H1 (cell line): ENCODE measurements around the gene ATP5ME. TPM values are rescaled to one million over a fixed set of nuclear protein-coding genes. Genes with fewer than 3 reads are reported as not detected.

Experiments
- CTCF ChIA-PET: fragments of 300-600 bp; sonication (Branson Sonifier 250); formaldehyde crosslinking; loops from one replicate; lab custom pipeline; 2021; ENCODE audit not compliant: partially characterized antibody; lab: Charles Lee
- POLR2A ChIA-PET: fragments of 300-600 bp; sonication (Branson Sonifier 250); formaldehyde crosslinking; loops from one replicate; lab custom pipeline; 2021; ENCODE audit warnings: inconsistent platforms; ENCODE audit not compliant: partially characterized antibody; lab: Charles Lee
- DNase-seq, 2 experiments: peaks; one replicate each; pipeline versions ENCODE4 v3.0.0 to v3.0.0-alpha.2; 2010 to 2022; ENCODE audit warnings: low spot score in 2 of 2, low read depth in 1 of 2, mixed read lengths in 1 of 2
- FAIRE-seq: peaks from 2 replicates; lab custom pipeline; 2011; peaks lifted over from hg19 to GRCh38; lab: Jason Lieb, UNC
- H2AFZ ChIP-seq: 2 replicates; pipeline ENCODE4 v1.8.1; 2012; ENCODE audit warnings: low read length, inconsistent platforms
- H2AK5ac ChIP-seq: 2 replicates; pipeline ENCODE4 v1.6.1; 2013; ENCODE audit warnings: low read depth, low read length
- H2BK120ac ChIP-seq: replicated peaks from 2 replicates; pipeline ENCODE3; 2013; ENCODE audit warnings: low read depth, low read length, inconsistent platforms
- H2BK12ac ChIP-seq: 2 replicates; pipeline ENCODE4 v1.6.1; 2013; ENCODE audit warnings: low read depth, low read length
- H2BK15ac ChIP-seq: 2 replicates; pipeline ENCODE4 v1.6.1; 2013; ENCODE audit warnings: low read length
- H2BK20ac ChIP-seq: 2 replicates; pipeline ENCODE4 v1.6.1; 2013; ENCODE audit warnings: low read length
- H2BK5ac ChIP-seq: 2 replicates; pipeline ENCODE4 v1.6.1; 2013; ENCODE audit warnings: low read depth, low read length
- H3K14ac ChIP-seq: 2 replicates; pipeline ENCODE4 v1.6.1; 2013; ENCODE audit warnings: inconsistent platforms; ENCODE audit not compliant: insufficient read length
- H3K18ac ChIP-seq: 2 replicates; pipeline ENCODE4 v1.6.1; 2013; ENCODE audit warnings: low read length; ENCODE audit errors: extremely low read depth
- H3K23ac ChIP-seq: 2 replicates; pipeline ENCODE4 v1.6.1; 2013; ENCODE audit warnings: inconsistent platforms; ENCODE audit not compliant: insufficient read length
- H3K23me2 ChIP-seq: 2 replicates; pipeline ENCODE4 v1.6.1; 2013; ENCODE audit warnings: low read depth, low read length
- H3K27ac ChIP-seq: 2 replicates; pipeline ENCODE4 v1.6.1; 2011; ENCODE audit warnings: low read depth, low read length, inconsistent platforms
- H3K27me3 ChIP-seq, 4 experiments: replicated peaks in 1 of 4; 1 replicate in 1 of 4; 2 replicates in 3 of 4; pipeline versions ENCODE4 v1.6.1 to v1.8.1; 2011 to 2013; ENCODE audit warnings: low read length in 3 of 4, mild to moderate bottlenecking in 3 of 4, inconsistent platforms in 2 of 4, mixed read lengths in 2 of 4, moderate library complexity in 1 of 4; ENCODE audit not compliant: control insufficient read depth in 3 of 4, insufficient read depth in 3 of 4; ENCODE audit errors: extremely low read depth in 1 of 4
- H3K36me3 ChIP-seq, 4 experiments: 2 replicates each; pipeline versions ENCODE4 v1.6.1 to v1.8.1; 2011 to 2013; ENCODE audit warnings: mild to moderate bottlenecking in 4 of 4, low read length in 3 of 4, moderate library complexity in 2 of 4, control low read depth in 1 of 4, inconsistent platforms in 1 of 4; ENCODE audit not compliant: insufficient read depth in 4 of 4, control insufficient read depth in 2 of 4
- H3K4ac ChIP-seq: replicated peaks from 2 replicates; pipeline ENCODE3; 2013; ENCODE audit warnings: low read length, low read depth, mixed read lengths, inconsistent platforms; ENCODE audit not compliant: insufficient read length
- H3K4me1 ChIP-seq, 4 experiments: replicated peaks in 1 of 4; 1 replicate in 1 of 4; 2 replicates in 3 of 4; pipeline versions ENCODE4 v1.6.1 to v1.8.1; 2011 to 2013; ENCODE audit warnings: low read length in 3 of 4, inconsistent platforms in 2 of 4, mixed read lengths in 1 of 4; ENCODE audit not compliant: insufficient read depth in 4 of 4, control insufficient read depth in 3 of 4
- H3K4me2 ChIP-seq, 2 experiments: 2 replicates each; pipeline versions ENCODE4 v1.6.1 to v1.8.1; 2011 to 2013; ENCODE audit warnings: low read depth in 2 of 2, low read length in 2 of 2, control low read depth in 1 of 2, inconsistent platforms in 1 of 2, mild to moderate bottlenecking in 1 of 2; ENCODE audit not compliant: insufficient read depth in 1 of 2
- H3K4me3 ChIP-seq, 4 experiments: fragments of 200-600, 300-600 bp in 1 of 4; sonication (generic), shearing (Covaris generic), sonication (Bioruptor Twin) in 1 of 4; 2 replicates each; pipeline versions ENCODE4 v1.5.1 to v1.8.1; 2011 to 2016; ENCODE audit warnings: low read length in 4 of 4, low read depth in 3 of 4, control low read depth in 2 of 4, inconsistent platforms in 2 of 4, mild to moderate bottlenecking in 2 of 4, mixed read lengths in 1 of 4, moderate library complexity in 1 of 4; ENCODE audit not compliant: insufficient read depth in 2 of 4; ENCODE audit errors: extremely low read depth in 1 of 4
- H3K56ac ChIP-seq: replicated peaks from 2 replicates; pipeline ENCODE3; 2013; ENCODE audit warnings: low read depth, mild to moderate bottlenecking, mixed read lengths, low read length, inconsistent platforms; ENCODE audit not compliant: insufficient read length
- H3K79me1 ChIP-seq: 2 replicates; pipeline ENCODE4 v1.6.1; 2013; ENCODE audit warnings: low read depth, low read length, control low read depth
- H3K79me2 ChIP-seq, 2 experiments: 2 replicates each; pipeline versions ENCODE4 v1.6.1 to v1.8.1; 2012 to 2013; ENCODE audit warnings: low read length in 2 of 2, mild to moderate bottlenecking in 2 of 2, inconsistent platforms in 1 of 2; ENCODE audit not compliant: insufficient read depth in 2 of 2, control insufficient read depth in 1 of 2
- H3K9ac ChIP-seq, 4 experiments: replicated peaks in 1 of 4; 1 replicate in 1 of 4; 2 replicates in 3 of 4; pipeline versions ENCODE4 v1.6.1 to v1.8.1; 2011 to 2013; ENCODE audit warnings: low read depth in 3 of 4, low read length in 3 of 4, control low read depth in 2 of 4, mild to moderate bottlenecking in 2 of 4, moderate library complexity in 2 of 4, inconsistent platforms in 1 of 4; ENCODE audit errors: extremely low read depth in 1 of 4
- H3K9me3 ChIP-seq, 2 experiments: 2 replicates each; pipeline versions ENCODE4 v1.6.1 to v1.8.1; 2012 to 2013; ENCODE audit warnings: mild to moderate bottlenecking in 2 of 2, moderate library complexity in 2 of 2, control low read depth in 1 of 2, inconsistent platforms in 1 of 2, low read depth in 1 of 2, low read length in 1 of 2, mixed read lengths in 1 of 2; ENCODE audit not compliant: insufficient read depth in 2 of 2
- H4K20me1 ChIP-seq, 2 experiments: replicated peaks in 1 of 2; 2 replicates each; pipeline versions ENCODE3 to v1.8.1; 2011 to 2013; ENCODE audit warnings: inconsistent platforms in 2 of 2, low read length in 2 of 2, mild to moderate bottlenecking in 1 of 2; ENCODE audit not compliant: insufficient read depth in 2 of 2, control insufficient read depth in 1 of 2
- H4K5ac ChIP-seq: 2 replicates; pipeline ENCODE4 v1.6.1; 2013; ENCODE audit warnings: low read length, low read depth, mixed read lengths, inconsistent platforms; ENCODE audit not compliant: insufficient read length
- H4K8ac ChIP-seq: 2 replicates; pipeline ENCODE4 v1.8.0; 2013; ENCODE audit warnings: mild to moderate bottlenecking, moderate library complexity, low read length, inconsistent platforms; ENCODE audit not compliant: insufficient read depth; ENCODE audit errors: extremely low read depth
- H4K91ac ChIP-seq: replicated peaks from 2 replicates; pipeline ENCODE3; 2013; ENCODE audit warnings: low read length, mixed read lengths, inconsistent platforms; ENCODE audit not compliant: insufficient read length
- BACH1 ChIP-seq: IDR thresholded peaks from 2 replicates; pipeline ENCODE4 v1.6.1; 2012; ENCODE audit warnings: low read length, improper control_type of control experiment
- CHD2 ChIP-seq: IDR thresholded peaks from 2 replicates; pipeline ENCODE4 v1.6.1; 2012; ENCODE audit warnings: low read length, improper control_type of control experiment
- FOSL1 ChIP-seq: IDR thresholded peaks from 2 replicates; pipeline ENCODE4 v1.6.1; 2011; ENCODE audit warnings: mild to moderate bottlenecking, low read depth, low read length, moderate library complexity; ENCODE audit not compliant: insufficient read depth
- MAFK ChIP-seq: IDR thresholded peaks from 2 replicates; pipeline ENCODE4 v1.6.1; 2012; ENCODE audit warnings: low read depth, mild to moderate bottlenecking, improper control_type of control experiment, low read length
- NANOG ChIP-seq: IDR thresholded peaks from 2 replicates; pipeline ENCODE4 v1.6.1; 2011; ENCODE audit warnings: low read length, low read depth, mild to moderate bottlenecking, inconsistent platforms; ENCODE audit not compliant: insufficient read depth, poor library complexity, severe bottlenecking
- RFX5 ChIP-seq: IDR thresholded peaks from 2 replicates; pipeline ENCODE4 v1.6.1; 2011; ENCODE audit warnings: low read depth, low read length, improper control_type of control experiment, borderline replicate concordance
- RXRA ChIP-seq: IDR thresholded peaks from 2 replicates; pipeline ENCODE4 v1.6.1; 2011; ENCODE audit warnings: low read depth, mild to moderate bottlenecking, low read length, moderate library complexity; ENCODE audit not compliant: insufficient read depth
- SIN3A ChIP-seq, 2 experiments: IDR thresholded peaks in 1 of 2; conservative IDR thresholded peaks in 1 of 2; 2 replicates each; pipeline ENCODE4 v1.6.1; 2011 to 2012; ENCODE audit warnings: low read length in 2 of 2, improper control_type of control experiment in 1 of 2, low read depth in 1 of 2, mild to moderate bottlenecking in 1 of 2
- SP2 ChIP-seq: IDR thresholded peaks from 2 replicates; pipeline ENCODE4 v1.6.1; 2012; ENCODE audit warnings: mild to moderate bottlenecking, low read length, inconsistent platforms
- SP4 ChIP-seq: IDR thresholded peaks from 2 replicates; pipeline ENCODE4 v1.6.1; 2012; ENCODE audit warnings: low read length, inconsistent platforms
- SRF ChIP-seq: IDR thresholded peaks from 2 replicates; pipeline ENCODE4 v1.6.1; 2011; ENCODE audit warnings: mild to moderate bottlenecking, low read depth, low read length, moderate library complexity
- TCF12 ChIP-seq: IDR thresholded peaks from 2 replicates; pipeline ENCODE4 v1.6.1; 2011; ENCODE audit warnings: low read depth, mild to moderate bottlenecking, low read length
- WGBS, 2 experiments: shearing (Covaris generic) in 1 of 2; methylation state at CpG; one replicate each; pipeline versions ENCODE4 v1.1.6 to v1.1.7; 2013 to 2015; ENCODE audit warnings: low lambda C conversion rate in 2 of 2, mixed read lengths in 2 of 2, inconsistent platforms in 1 of 2, low coverage in 1 of 2, missing lambda C conversion rate in 1 of 2; ENCODE audit not compliant: insufficient replicate concordance in 2 of 2, insufficient coverage in 1 of 2, insufficient read length in 1 of 2; ENCODE audit errors: extremely low coverage in 1 of 2, missing lambda C conversion rate in 1 of 2; 5-methylcytosine and 5-hydroxymethylcytosine counted together
- polyA plus RNA-seq, 7 experiments: library from polyadenylated mRNA; depleted of rRNA in 3 of 7; stranded (reverse) in 5 of 7; unstranded in 2 of 7; fragments of >200 nt in 5 of 7; fragments of 200-250 nt in 2 of 7; gene quantifications; 1 replicate in 5 of 7; 2 replicates in 1 of 7; 4 replicates in 1 of 7; pipeline versions ENCODE4 v1.2.1 to v1.2.3, GENCODE V29; 2011 to 2013; ENCODE audit warnings: missing spikeins in 2 of 7, mixed read lengths in 2 of 7
- total RNA-seq: library from RNA; stranded (reverse); fragmentation: NEBNext Ultra II Directional; extraction: Animal tissue kit (Norgen Biotek cat#: 25700); gene quantifications from 2 replicates; pipeline ENCODE4 v1.2.1, GENCODE V29; 2021
- TF ChIP-seq, protein P1 (sequence below): IDR thresholded peaks from 2 replicates; pipeline ENCODE4 v1.6.1; 2011; ENCODE audit warnings: low read depth, mild to moderate bottlenecking, low read length; ENCODE audit not compliant: insufficient read depth

ATP5ME gene
- total and polyA plus RNA-seq, 2 of the 8 experiments (the other 6 are each of a cell fraction or from before 2014, with no cell fraction given) = 375 to 450 TPM

DNA sequence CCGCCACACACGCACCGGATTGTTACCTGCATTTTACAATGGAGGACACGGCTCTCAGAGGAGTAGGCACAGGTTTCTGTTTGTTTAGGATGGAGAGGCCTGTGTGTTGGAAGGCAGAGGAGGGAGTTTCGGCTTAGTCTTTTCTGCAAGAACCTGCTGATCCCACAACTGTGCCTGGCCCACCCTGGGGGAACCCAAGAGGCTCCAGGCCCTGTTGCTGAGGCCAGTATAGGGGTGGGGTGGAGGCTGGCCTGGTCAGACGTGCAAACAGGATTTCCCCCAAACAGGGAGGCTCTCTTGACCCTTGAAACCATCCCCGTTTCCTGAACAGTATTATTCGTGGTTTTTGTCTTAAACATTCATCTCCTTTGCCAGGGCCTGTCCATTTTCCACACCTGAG, 15.6 kb upstream of the ATP5ME start:
- Histone ChIP-seq H3K23ac (no peak overlapping the region), H4K8ac (peak overlapping the region; percentile 81), H4K5ac (peak overlapping the region; percentile 15), H2BK20ac (no peak overlapping the region), H3K4me1 (peaks cover 0 to 25% (median 11%) of the 10 kb centered on the region in 4 experiments; a peak in 6 of 7 replicates), H4K91ac (no peak overlapping the region), H3K79me1 (no peaks in the 10 kb centered on the region), H4K20me1 (peaks cover 0 to 4% of the 10 kb centered on the region in 2 experiments), H3K14ac (no peak overlapping the region), H3K23me2 (peaks cover 6% of the 10 kb centered on the region; the same call in 1 of the 2 replicates), H2AFZ (peak overlapping the region; percentile 31; the same call in 1 of the 2 replicates), H3K27ac (no peak overlapping the region; the same call in 1 of the 2 replicates), H3K36me3 (no peaks in the 10 kb centered on the region), H2AK5ac (no peak overlapping the region), H2BK15ac (0 out of 2 replicates have a peak overlapping the region, but pooled peaks have one; percentile 5), H3K79me2 (no peaks in the 10 kb centered on the region), H3K9me3 (no peaks in the 10 kb centered on the region), H2BK5ac (peak overlapping the region; percentile 82; the same call in 1 of the 2 replicates), H3K27me3 (peaks cover 0 to 4% (median 0%) of the 10 kb centered on the region in 4 experiments; a peak in 1 of 7 replicates), H3K4ac (no peak overlapping the region), H3K4me3 (peak overlapping the region in 2 of 4 experiments; percentile 46 to 66; a peak in 3 of 8 replicates), H2BK120ac (no peak overlapping the region), H3K56ac (no peak overlapping the region), H2BK12ac (no peak overlapping the region), H3K9ac (peak overlapping the region in 2 of 4 experiments; percentile 26 to 50; a peak in 2 of 7 replicates), H3K18ac (peak overlapping the region; percentile 90), H3K4me2 (peak overlapping the region; percentile 68 to 85)
- 88% methylated on average over 8 of the region's 8 CpGs; no CpG with 5 or more reads in 1 of the 2 experiments for WGBS, 2 experiments
- ChIA-PET POLR2A (interaction anchor here (0.8 to 1.2 kb wide), 2 partner anchors 9 to 11 kb away, joined by 3 to 4 read pairs; no protein-coding TSS in a partner anchor), CTCF (interaction anchor here (1.2 to 3.2 kb wide), 2 partner anchors 11 to 202 kb away, joined by 3 to 15 read pairs; no protein-coding TSS in a partner anchor)
- FAIRE-seq (no peak), DNase-seq (no peak)
- no peak for TF ChIP-seq RFX5
- no peak for TF ChIP-seq NANOG
- no peak for TF ChIP-seq SP2
- TF ChIP-seq CHD2 = no peak
- no peak for TF ChIP-seq SIN3A (conservative IDR thresholded peaks at IDR 0.05 in 1 of 2, IDR thresholded peaks at IDR 0.05 in 1 of 2; ENCODE audit: low read depth in 1 of 2, low read length in 2 of 2)
- no peak for TF ChIP-seq BACH1
- TF ChIP-seq SRF = no peak
- no peak for TF ChIP-seq FOSL1
- TF ChIP-seq TCF12 = no peak
- TF ChIP-seq RXRA = no peak
- TF ChIP-seq SP4 = no peak
- TF ChIP-seq, protein P1, sequence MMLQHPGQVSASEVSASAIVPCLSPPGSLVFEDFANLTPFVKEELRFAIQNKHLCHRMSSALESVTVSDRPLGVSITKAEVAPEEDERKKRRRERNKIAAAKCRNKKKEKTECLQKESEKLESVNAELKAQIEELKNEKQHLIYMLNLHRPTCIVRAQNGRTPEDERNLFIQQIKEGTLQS = no peak
- TF ChIP-seq MAFK = no peak
